Kidney capillary endothelial cell (primary cell): ENCODE results near the gene LRIG1.

Source experiments
- DNase-seq: peaks from one replicate; pipeline ENCODE4 v3.0.0-alpha.2; 2018; ENCODE audit warnings: low spot score

Gene LRIG1

GRCh38 chr3:66443118-66443803, 57.6 kb downstream of the LRIG1 start:
- no peak for DNase-seq

GRCh38 chr3:66442254-66443117, 58.3 kb downstream of the LRIG1 start:
- no peak for DNase-seq

GRCh38 chr3:66441692-66442091, 59.1 kb downstream of the LRIG1 start:
- DNase-seq = no peak

- no peak for DNase-seq
Measured at GRCh38 chr3:66441129-66441528, 59.7 kb downstream of the LRIG1 start.

- DNase-seq = no peak
Measured at GRCh38 chr3:66439666-66440344, 61.0 kb downstream of the LRIG1 start.

- DNase-seq = no peak
Measured at GRCh38 chr3:66438046-66438445, 62.8 kb downstream of the LRIG1 start.

- no peak for DNase-seq
Measured at GRCh38 chr3:66437341-66437929, 63.4 kb downstream of the LRIG1 start.

GRCh38 chr3:66435989-66436388, 64.8 kb downstream of the LRIG1 start:
- no peak for DNase-seq

GRCh38 chr3:66434726-66435125, 66.1 kb downstream of the LRIG1 start:
- DNase-seq = no peak

GRCh38 chr3:66433522-66433782, 67.4 kb downstream of the LRIG1 start:
- DNase-seq = no peak

- DNase-seq = no peak
Measured at GRCh38 chr3:66432767-66433521, 67.9 kb downstream of the LRIG1 start.

GRCh38 chr3:66432041-66432766, 68.6 kb downstream of the LRIG1 start:
- no peak for DNase-seq

- no peak for DNase-seq
Measured at GRCh38 chr3:66431494-66431893, 69.3 kb downstream of the LRIG1 start.

- DNase-seq = no peak
Measured at GRCh38 chr3:66430876-66431275, 69.9 kb downstream of the LRIG1 start.

GRCh38 chr3:66428733-66429132, 72.1 kb downstream of the LRIG1 start:
- peak; percentile 29 for DNase-seq

- DNase-seq = no peak
Measured at GRCh38 chr3:66427951-66428474, 72.8 kb downstream of the LRIG1 start.

- DNase-seq = no peak
Measured at GRCh38 chr3:66427352-66427751, 73.5 kb downstream of the LRIG1 start.

- DNase-seq = no peak
Measured at GRCh38 chr3:66426135-66426534, 74.7 kb downstream of the LRIG1 start.

GRCh38 chr3:66425576-66426114, 75.2 kb downstream of the LRIG1 start:
- no peak for DNase-seq

GRCh38 chr3:66425032-66425431, 75.8 kb downstream of the LRIG1 start:
- DNase-seq = no peak

GRCh38 chr3:66423791-66424190, 77.0 kb downstream of the LRIG1 start:
- no peak for DNase-seq
